Stimulated activated CD8-positive, alpha-beta memory T cell treated with anti-CD3 and anti-CD28 coated beads, Interleukin-15, amount 100 ng/mL, for 4 hours (primary cell): ENCODE results near the gene CSF1.
"Not testable (repeated sequence)": the region's sequence is repeated elsewhere in the genome, so short reads cannot be mapped to it uniquely, and the experiment has no call there.

Source experiments
- DNase-seq, 2 donors: peaks; one replicate each; pipeline ENCODE4 v3.0.0-alpha.2; 2020; ENCODE audit warnings: low read depth in 2 of 2

Gene CSF1

GRCh38 chr1:109937738-109938137 lies 27.1 kb downstream of the CSF1 start:
- DNase-seq, result no peak

GRCh38 chr1:109938556-109938955 lies 27.9 kb downstream of the CSF1 start:
- DNase-seq, result no peak

GRCh38 chr1:109942434-109942833 lies 31.8 kb downstream of the CSF1 start:
- no peak for DNase-seq

- DNase-seq, result no peak
Measured at GRCh38 chr1:109944541-109944940, 33.9 kb downstream of the CSF1 start.

- no peak for DNase-seq
Measured at GRCh38 chr1:109946511-109946910, 35.9 kb downstream of the CSF1 start.

GRCh38 chr1:109947582-109948284 lies 37.1 kb downstream of the CSF1 start:
- no peak for DNase-seq

- DNase-seq, result no peak
Measured at GRCh38 chr1:109948285-109948630, 37.6 kb downstream of the CSF1 start.

GRCh38 chr1:109950038-109950437 lies 39.4 kb downstream of the CSF1 start:
- no peak for DNase-seq

- no peak for DNase-seq
Measured at GRCh38 chr1:109950509-109950908, 39.9 kb downstream of the CSF1 start.

GRCh38 chr1:109951501-109951900 lies 40.9 kb downstream of the CSF1 start:
- not testable (repeated sequence) for DNase-seq

- DNase-seq, result no peak
Measured at GRCh38 chr1:109954041-109954512, 43.4 kb downstream of the CSF1 start.

- DNase-seq, result no peak
Measured at GRCh38 chr1:109959632-109959973, 49.0 kb downstream of the CSF1 start.

- DNase-seq, result no peak
Measured at GRCh38 chr1:109959974-109960744, 49.5 kb downstream of the CSF1 start.

GRCh38 chr1:109960745-109961094 lies 50.1 kb downstream of the CSF1 start:
- no peak for DNase-seq

GRCh38 chr1:109963864-109964263 lies 53.2 kb downstream of the CSF1 start:
- no peak for DNase-seq

GRCh38 chr1:109969146-109969829 lies 58.6 kb downstream of the CSF1 start:
- no peak for DNase-seq

GRCh38 chr1:109969907-109970306 lies 59.3 kb downstream of the CSF1 start:
- no peak for DNase-seq

- DNase-seq, result no peak
Measured at GRCh38 chr1:109971559-109971958, 60.9 kb downstream of the CSF1 start.

- no peak for DNase-seq
Measured at GRCh38 chr1:109974191-109974590, 63.5 kb downstream of the CSF1 start.

GRCh38 chr1:109975718-109976117 lies 65.1 kb downstream of the CSF1 start:
- no peak for DNase-seq

GRCh38 chr1:109976762-109977161 lies 66.1 kb downstream of the CSF1 start:
- no peak for DNase-seq

- no peak for DNase-seq
Measured at GRCh38 chr1:109977225-109977624, 66.6 kb downstream of the CSF1 start.
